Measurements from ENCODE around the gene MAFG. TPM values are rescaled to one million over a fixed set of nuclear protein-coding genes. Genes with fewer than 3 reads are reported as not detected.

Gene MAFG
- total and polyA plus RNA-seq, 9 of the 15 experiments (the other 6 are each of a cell fraction or from before 2014, with no cell fraction given), result 1.1 to 58.1 (median 24.9) TPM

GRCh38 chr17:81920612-81921536 lies 6.7 kb downstream of the MAFG start:
- Histone ChIP-seq H3K9ac (ENCODE audit: insufficient read depth in 1 of 2, low read depth in 2 of 2, low read length in 2 of 2) (peak overlapping the region; percentile 16 to 82), H3K4me1 (replicated peaks in 1 of 2; ENCODE audit: control insufficient read depth in 2 of 2, insufficient read depth in 2 of 2, low read length in 2 of 2) (peaks cover 53 to 92% of the 10 kb centered on the region in 2 experiments), H3K36me3 (ENCODE audit: control insufficient read depth, insufficient read depth, low read length) (peaks cover 50% of the 10 kb centered on the region), H2AFZ (ENCODE audit: low read depth, low read length) (no peak overlapping the region), H4K20me1 (replicated peaks; ENCODE audit: control insufficient read depth, insufficient read depth, low read length) (peaks cover 18% of the 10 kb centered on the region; the same call in 1 of the 2 replicates), H3K27ac (ENCODE audit: extremely low read depth, low read depth, low read length) (peak overlapping the region; percentile 98; the same call in 2 of the 3 replicates), H3K4me2 (ENCODE audit: insufficient read depth, low read length) (peak overlapping the region; percentile 52), H3K27me3 (ENCODE audit: control insufficient read depth in 2 of 2, insufficient read depth in 2 of 2, low read length in 2 of 2) (no peaks in the 10 kb centered on the region), H3K4me3 (no peak overlapping the region), H3K9me3 (replicated peaks; ENCODE audit: control insufficient read depth, insufficient read depth, low read depth, low read length) (no peaks in the 10 kb centered on the region), H3K79me2 (ENCODE audit: control insufficient read depth, insufficient read depth, low read length) (peaks cover 96% of the 10 kb centered on the region), H3K9me1 (ENCODE audit: control insufficient read depth, insufficient read depth, low read length) (peaks cover 6% of the 10 kb centered on the region)
- POLR2A ChIA-PET, result interaction anchor here (0.6 to 1.6 kb wide), 5 partner anchors 10 to 185 kb away, joined by 3 to 12 read pairs (median 3); partner anchors contain the start of gene PCYT2
- CTCF ChIA-PET (ENCODE audit: low intra/inter-chr PET ratio), result interaction anchor here (0.7 kb wide), 1 partner anchor 864 kb away, joined by 4 read pairs; no protein-coding TSS in a partner anchor
- intact Hi-C loops (cut with micrococcal nuclease) (no loop called here), in situ Hi-C loops (cut with MboI) (no loop called here)
- BruUV-seq (replicated peaks), result no TSS peak
- 72% methylated on average over 26 of the region's 33 CpGs for WGBS (ENCODE audit: insufficient coverage, low coverage, missing lambda C conversion rate)
- peak in 1 of 4 experiments; percentile 45 for DNase-seq (ENCODE audit: extremely low read depth in 1 of 4, low spot score in 3 of 4)
- ATAC-seq, result no peak
- no peak for FAIRE-seq
- TF ChIP-seq POLR2B (IDR thresholded peaks at IDR 0.05; ENCODE audit: low read depth, partially characterized antibody) (peak; percentile 25), DPF2 (IDR thresholded peaks at IDR 0.05) (no peak), ETV1 (tag; conservative IDR thresholded peaks at IDR 0.05; ENCODE audit: low read depth) (no peak), RBM22 (IDR thresholded peaks at IDR 0.05; ENCODE audit: low read depth, low read length, poor library complexity, severe bottlenecking) (no peak), CAMTA2 (CRISPR knock-in tag; conservative IDR thresholded peaks at IDR 0.05) (no peak), HBP1 (CRISPR knock-in tag; IDR thresholded peaks at IDR 0.05) (0 out of 2 replicates have a peak, but pooled peaks have one; percentile 24), TARDBP (IDR thresholded peaks at IDR 0.05) (no peak), ZSCAN32 (CRISPR knock-in tag; IDR thresholded peaks at IDR 0.05) (no peak), ZNF830 (CRISPR knock-in tag; IDR thresholded peaks at IDR 0.05) (no peak), ELF2 (CRISPR knock-in tag; IDR thresholded peaks at IDR 0.05) (no peak), POLR2A (conservative IDR thresholded peaks at IDR 0.05) (peak; percentile 50; the same call in 1 of the 2 replicates), POLR2AphosphoS5 (IDR thresholded peaks at IDR 0.05; ENCODE audit: control insufficient read depth, insufficient read depth, low read depth, low read length) (peak; percentile 16; the same call in 1 of the 2 replicates), NFXL1 (CRISPR knock-in tag; IDR thresholded peaks at IDR 0.05) (no peak), TAF7 (tag; IDR thresholded peaks at IDR 0.05) (no peak), RBFOX2 (IDR thresholded peaks at IDR 0.05; ENCODE audit: low read depth, low read length) (peak; percentile 59; the same call in 1 of the 2 replicates), RAD21 (CRISPR knock-in tag; conservative IDR thresholded peaks at IDR 0.05 in 1 of 2, IDR thresholded peaks at IDR 0.05 in 1 of 2) (no peak), SUPT5H (IDR thresholded peaks at IDR 0.05) (peak; percentile 39; the same call in 1 of the 2 replicates), ZNF277 (CRISPR knock-in tag; IDR thresholded peaks at IDR 0.05; ENCODE audit: borderline replicate concordance) (no peak), TAL1 (IDR thresholded peaks at IDR 0.05) (no peak), NR2C2 (CRISPR knock-in tag; IDR thresholded peaks at IDR 0.05) (peak; percentile 88), NR2C2 (tag; IDR thresholded peaks at IDR 0.05) (peak; percentile 79)
